NK-92 treated with Interleukin-12 subunit alpha and Interleukin-12 subunit beta, amount 100 ng/mL, for 24 hours (cell line): ENCODE measurements around the gene DENND5A.
"Not testable (repeated sequence)": the region's sequence is repeated elsewhere in the genome, so short reads cannot be mapped to it uniquely, and the experiment has no call there.

Source experiments
- DNase-seq: peaks from one replicate; lab custom pipeline; 2025; lab: John Stamatoyannopoulos, UW

Gene DENND5A

GRCh38 chr11:9264316-9265210, 587 bp downstream of the DENND5A start:
- DNase-seq: no peak

DNA sequence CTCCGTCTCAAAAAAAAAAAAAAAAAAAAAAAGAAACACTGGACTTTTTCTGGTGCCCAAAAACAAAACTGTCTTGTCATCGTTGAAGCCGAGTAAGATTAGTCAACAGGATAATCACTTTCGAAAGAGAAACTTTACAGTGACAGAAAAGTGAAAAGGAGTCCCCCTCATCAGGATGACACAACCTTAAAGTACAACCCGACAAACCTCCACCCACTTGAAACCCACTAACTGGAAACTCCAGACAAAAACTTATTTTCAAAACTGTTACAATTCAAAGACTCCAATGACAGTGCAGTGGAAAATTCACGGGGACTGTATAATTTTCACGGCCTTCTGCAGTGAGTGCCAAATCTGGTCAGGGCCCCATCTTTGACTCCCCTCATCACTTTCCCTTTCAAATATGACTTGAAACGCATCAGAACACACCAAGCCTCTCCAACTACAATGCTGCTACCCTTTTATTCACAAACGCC, 1.3 kb downstream of the DENND5A start:
- DNase-seq: peak; percentile 39

- peak; percentile 13 for DNase-seq
Observed at GRCh38 chr11:9260838-9261146, 4.4 kb downstream of the DENND5A start.

DNA sequence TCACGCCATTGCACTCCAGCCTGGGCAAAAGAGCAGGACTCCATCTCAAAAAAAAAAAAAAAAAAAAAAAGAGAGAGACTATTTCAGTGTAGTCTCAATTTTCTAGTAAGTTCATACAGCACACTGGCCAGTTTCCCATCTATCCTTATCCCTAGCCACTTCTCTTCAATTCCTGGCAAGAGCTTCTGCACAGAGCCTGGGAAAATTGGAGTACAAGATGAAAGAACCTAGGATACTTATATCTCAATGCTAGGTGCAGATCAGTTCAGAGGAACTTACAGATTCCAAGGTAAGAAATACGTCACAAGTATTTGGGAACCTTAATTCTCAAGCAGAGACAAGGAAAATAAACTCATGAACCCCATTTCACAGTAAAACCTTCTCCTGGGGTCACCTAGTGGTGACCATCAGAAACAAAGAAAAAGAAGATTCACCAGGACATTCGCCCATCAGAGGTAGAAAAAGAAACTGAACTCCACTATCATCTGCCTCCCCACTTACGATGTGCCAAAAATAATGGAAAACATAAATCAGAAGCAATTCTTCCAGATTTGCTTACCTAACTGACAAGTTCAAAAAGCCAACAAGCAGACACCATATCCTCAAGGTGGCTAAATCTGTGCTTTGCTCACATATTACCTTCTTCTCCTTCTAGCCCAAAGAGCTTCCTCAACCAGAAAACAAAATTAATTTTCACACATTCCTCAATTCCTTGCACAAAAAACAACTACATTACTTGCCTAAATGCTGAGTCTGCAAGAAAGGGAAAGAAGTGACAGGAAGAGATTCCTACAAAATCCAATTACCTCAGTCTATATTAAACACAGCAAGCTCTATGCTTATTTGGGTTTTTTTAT, 4.9 kb downstream of the DENND5A start:
- no peak for DNase-seq

GRCh38 chr11:9258279-9258678, 6.9 kb downstream of the DENND5A start:
- DNase-seq: not testable (repeated sequence)

DNA sequence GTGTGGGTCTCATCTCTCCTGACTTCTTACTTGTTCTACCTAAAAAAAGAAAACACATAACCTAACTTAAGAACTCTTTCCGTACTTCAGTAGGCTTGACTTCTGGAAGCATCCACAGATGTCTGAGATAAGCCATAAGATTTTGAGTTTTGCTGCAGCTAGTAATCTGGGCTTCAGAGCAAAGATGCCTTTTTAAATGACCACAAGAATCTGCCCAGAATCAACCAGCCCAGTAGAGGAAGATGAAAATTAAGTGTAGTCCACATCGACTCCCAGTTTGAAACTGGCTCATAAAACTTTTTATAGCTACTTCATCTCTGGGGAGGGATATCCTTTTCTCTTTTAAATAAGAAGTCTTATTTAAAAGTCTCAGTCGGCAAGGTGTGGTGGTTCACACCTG, 10.7 kb downstream of the DENND5A start:
- DNase-seq: no peak

- DNase-seq: no peak
Observed at GRCh38 chr11:9253086-9253485, 12.1 kb downstream of the DENND5A start.

DNA sequence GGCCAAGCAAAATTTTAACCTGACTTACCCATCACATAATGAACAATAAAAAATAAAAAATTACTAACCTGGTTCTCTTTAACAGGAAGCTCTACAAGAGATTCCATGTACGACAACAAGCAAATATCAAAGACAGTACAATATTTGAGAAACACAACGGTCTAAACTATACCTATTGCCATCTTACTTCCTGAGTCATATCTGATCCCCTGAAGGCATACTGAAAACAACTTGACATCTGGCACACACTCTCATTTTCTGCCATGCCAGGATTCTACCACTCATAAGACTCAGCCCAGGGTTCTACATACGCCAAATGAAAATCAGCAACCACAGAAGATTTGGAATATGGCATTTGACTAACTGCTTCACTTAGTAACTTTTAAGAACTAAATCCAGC, 13.8 kb downstream of the DENND5A start:
- DNase-seq: no peak

- no peak for DNase-seq
Observed at GRCh38 chr11:9250139-9250582, 15.0 kb downstream of the DENND5A start.

GRCh38 chr11:9249252-9249651, 15.9 kb downstream of the DENND5A start:
- no peak for DNase-seq

GRCh38 chr11:9247863-9248262, 17.3 kb downstream of the DENND5A start:
- DNase-seq: no peak

DNA sequence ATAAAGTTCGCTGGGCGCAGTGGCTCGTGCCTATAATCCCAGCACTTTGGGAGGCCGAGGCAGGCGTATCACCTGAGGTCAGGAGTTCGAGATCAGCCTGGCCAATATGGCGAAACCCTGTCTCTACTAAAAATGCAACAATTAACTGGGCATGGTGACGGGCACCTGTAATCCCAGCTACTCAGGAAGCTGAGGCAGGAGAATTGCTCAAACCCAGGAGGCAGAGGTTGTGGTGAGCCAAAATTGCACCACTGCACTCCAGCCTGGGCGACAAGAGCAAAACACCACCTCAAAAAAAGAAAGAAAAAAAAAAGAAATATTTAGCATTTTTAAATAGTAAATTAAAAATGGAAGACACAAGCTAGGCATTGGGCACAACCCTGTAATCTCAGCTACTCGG, 28.9 kb downstream of the DENND5A start:
- DNase-seq: not testable (repeated sequence)

DNA sequence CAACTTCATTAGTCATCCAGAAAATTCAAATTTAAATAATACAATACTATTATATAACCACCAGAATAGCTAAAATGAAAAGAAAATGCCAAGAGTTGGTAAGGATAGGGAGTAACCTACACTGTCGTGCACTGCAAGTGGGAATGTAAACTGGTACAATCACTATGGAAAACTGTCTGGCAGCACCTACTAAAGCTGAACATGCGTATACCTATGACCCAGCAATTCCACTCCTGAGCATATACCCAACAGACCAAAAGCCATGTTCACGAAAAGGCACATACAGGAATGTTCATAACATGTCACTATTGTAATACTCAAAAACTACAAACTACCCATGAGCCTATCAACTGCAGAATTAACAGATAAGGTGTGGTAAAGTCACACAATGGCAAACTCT, 32.7 kb downstream of the DENND5A start:
- DNase-seq: no peak

- no peak for DNase-seq
Observed at GRCh38 chr11:9231848-9232177, 33.3 kb downstream of the DENND5A start.

GRCh38 chr11:9230296-9230695, 34.9 kb downstream of the DENND5A start:
- DNase-seq: no peak

DNA sequence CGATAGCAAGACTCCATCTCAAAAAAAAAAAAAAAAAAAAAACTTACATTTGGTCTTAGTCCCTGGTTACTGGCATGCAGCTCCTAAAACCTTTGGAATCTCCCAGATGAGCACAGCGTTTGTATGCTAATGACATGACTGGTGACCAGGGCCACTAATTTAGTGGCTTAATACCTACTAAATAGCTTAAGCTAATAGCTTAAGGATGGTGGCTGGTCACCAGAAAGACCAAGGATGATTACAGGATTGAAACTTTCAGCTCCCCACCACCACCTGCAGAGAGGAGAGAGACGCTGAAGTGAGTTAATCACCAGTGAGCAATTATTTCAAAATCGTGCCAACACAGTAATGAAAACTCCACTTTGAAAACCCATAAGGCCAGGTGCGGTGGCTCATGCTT, 37.1 kb downstream of the DENND5A start:
- DNase-seq: no peak

DNA sequence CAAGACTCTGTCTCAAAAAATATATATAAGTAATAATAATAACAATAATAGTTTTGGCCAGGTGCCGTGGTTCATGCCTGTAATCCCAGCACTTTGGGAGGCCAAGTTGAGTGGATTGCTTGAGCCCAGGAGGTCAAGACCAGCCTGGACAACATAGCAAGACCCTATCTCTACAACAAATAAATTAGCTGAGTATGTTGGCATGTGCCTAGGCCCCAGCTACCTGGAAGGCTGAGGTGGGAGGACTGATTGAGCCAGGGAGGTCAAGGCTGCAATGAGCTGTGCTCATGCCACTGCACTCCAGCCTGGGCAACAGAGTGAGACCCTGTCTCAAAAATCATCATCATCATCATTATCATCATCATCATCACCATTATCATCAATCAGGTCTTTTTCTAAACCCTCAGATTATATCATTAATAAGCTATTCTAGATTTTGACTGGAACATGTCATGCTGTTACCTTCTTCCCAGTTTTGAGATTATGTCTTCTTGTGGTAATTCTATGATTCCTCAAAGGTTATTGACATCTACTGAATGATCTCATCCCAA, 39.3 kb downstream of the DENND5A start:
- no peak for DNase-seq

DNA sequence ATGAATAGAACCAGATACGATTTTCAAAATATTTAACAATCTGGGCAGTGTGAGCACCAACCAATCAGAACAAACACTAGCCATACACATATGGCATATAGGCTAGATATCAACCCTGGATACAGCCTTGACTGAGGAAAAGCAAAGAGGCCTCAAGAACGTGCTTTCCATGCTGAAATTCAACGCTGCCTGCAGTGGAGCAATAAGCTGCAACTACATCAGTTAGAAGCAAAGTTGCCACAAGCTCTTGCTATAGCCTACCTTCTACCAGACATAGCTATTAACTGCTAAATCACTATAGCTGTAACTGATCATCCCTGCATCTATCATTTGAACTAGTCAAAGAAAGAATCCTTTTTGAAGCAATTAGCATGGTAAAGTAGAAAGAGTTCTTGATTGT, 42.5 kb downstream of the DENND5A start:
- DNase-seq: no peak

GRCh38 chr11:9220853-9221252, 44.3 kb downstream of the DENND5A start:
- not testable (repeated sequence) for DNase-seq

DNA sequence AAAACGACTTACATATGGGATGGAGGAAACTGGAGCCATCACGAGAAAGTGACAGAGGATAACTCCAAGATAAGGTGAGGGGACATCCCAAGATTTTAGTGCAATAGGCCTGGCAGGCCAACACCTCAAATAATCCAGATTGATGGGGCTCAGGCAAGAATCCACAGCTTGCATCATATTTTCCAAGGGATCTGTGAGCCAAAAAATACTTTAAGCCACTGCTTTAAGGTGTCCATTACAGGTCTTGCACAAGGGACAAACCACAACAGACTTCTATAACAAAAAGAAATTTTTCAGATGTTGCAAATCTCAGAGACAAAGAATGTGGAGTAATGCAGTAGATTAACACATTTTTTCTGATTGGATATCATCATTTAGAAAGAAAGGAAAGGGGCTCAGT, 45.6 kb downstream of the DENND5A start:
- DNase-seq: no peak

DNA sequence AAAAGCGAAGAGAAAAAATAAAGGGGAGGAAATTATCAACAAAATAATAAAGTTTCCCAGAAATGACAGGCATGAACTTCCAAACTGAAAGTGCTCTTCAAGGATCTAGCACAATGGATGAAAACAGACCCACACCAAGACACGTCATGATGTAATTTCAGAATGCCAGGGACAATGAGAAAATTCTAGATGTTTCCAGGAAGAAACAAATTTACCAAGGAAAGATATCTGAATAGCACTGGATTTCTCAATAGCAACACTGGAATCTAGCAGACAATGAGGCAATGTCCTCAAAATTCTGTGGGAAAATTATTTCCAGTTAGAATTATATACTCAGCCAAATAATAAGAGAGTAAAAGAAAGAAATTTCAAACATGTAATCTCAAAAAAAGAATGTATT, 46.0 kb downstream of the DENND5A start:
- DNase-seq: no peak

GRCh38 chr11:9214765-9215164, 50.4 kb downstream of the DENND5A start:
- DNase-seq: no peak

DNA sequence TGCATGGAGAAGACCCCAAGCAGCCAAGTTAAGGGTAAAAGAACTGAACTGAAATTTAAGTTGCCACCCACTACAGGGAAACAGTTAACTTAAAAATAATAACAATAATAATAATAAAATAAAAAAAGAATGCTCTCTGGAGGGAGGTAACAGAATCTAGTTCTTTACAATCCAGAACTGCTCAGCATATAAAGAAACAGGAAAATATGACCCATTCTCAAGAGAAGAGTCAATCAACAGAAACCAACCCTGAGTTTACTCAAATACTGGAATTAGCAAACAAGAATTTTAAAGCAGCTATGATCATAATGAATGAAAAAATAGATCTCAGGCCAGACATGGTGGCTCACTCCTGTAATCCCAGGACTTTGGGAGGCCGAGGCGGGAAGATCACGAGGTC, 53.8 kb downstream of the DENND5A start:
- DNase-seq: no peak
